Measurements from ENCODE around the gene KMT5B.

KMT5B gene

DNA sequence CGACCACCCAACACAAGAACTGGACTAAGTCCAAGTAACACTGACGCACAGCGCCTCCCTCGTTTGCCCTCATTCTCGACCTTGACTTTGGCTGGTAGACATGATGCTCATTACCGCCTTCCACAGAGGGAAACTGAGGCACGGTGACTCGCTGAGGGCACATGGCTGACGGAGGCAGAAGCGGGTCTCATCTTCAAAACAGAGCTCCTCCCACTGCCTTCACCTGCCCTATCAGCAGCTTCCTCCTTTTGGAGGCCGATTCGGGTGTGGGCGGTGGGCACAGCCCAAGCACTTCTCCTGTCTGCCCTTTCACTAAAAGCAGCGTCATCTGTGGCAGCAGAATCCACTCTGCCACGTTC is 2.0 kb upstream of the KMT5B start:
- H3K36me3 ChIP-seq (ENCODE audit: control insufficient read depth in 2 of 2, insufficient read depth in 1 of 2, low read length in 2 of 2) = no peaks in the 10 kb centered on the region
- no peaks in the 10 kb centered on the region for H3K9me3 ChIP-seq (ENCODE audit: control insufficient read depth, insufficient read depth, low read depth, low read length)
- POLR2A ChIA-PET = no interaction called here
- peak; percentile 39; the same call in 1 of the 2 replicates for TF ChIP-seq ZFHX2 (tag by site-specific recombination; conservative IDR thresholded peaks at IDR 0.05)
- no peak for TF ChIP-seq GLI4 (tag by site-specific recombination; IDR thresholded peaks at IDR 0.05)
- H3K4me3 ChIP-seq (ENCODE audit: low read depth, low read length) = no peak overlapping the region
- CTCF ChIA-PET = interaction anchor here (0.7 kb wide), 1 partner anchor 80 kb away, joined by 3 read pairs; no protein-coding TSS in a partner anchor
- 0 out of 2 replicates have a peak, but pooled peaks cover 2% of the 10 kb centered on the region for H3K4me1 ChIP-seq (ENCODE audit: control insufficient read depth, insufficient read depth, low read length)
- no peak overlapping the region for H3K27ac ChIP-seq (ENCODE audit: extremely low read depth, low read depth, low read length)

DNA sequence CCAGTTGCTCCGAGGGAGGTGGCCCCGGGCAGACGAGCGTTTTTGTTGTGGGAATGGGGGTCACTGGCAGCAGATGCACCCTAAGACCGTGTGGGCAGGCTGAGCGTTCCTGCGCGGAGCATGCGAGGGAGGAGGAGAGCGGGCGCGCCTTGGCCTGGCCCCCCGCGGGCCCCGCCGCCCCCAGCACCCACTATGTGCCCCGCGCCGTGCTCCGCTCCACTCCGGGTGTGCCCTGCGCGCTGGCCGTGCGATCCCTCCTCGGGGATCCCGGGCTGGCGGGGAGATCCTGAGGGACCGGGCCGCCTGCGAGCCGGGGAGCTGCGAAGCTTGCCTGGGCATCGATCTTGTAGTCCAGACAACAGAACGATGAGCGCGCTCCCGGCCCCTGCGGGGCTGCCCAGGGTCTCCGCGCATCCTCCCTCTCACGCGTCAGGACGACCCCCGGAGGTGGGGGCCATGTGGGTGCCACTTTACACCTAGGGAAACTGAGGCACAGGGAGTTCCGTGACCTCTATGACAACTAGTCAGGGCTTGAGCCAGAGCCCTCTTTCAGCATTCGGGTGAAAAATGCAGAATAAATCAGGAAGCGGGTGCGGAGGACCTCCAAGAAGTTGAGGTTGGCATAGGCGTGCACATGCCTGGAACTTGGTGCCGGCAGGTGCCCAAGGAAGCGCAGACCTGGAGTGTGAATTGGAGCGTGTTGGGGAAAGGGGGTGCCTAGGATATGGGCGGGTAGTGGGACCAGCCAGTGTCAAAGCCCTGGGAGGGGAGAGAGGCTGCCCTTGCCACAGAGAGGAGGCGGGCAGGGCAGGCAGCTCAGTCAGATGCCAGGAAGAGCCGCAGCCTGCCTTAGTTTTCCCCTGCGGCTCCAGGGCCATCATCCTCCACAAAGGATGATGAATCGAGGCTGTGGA is 1.3 kb upstream of the KMT5B start:
- TF ChIP-seq, protein P1, sequence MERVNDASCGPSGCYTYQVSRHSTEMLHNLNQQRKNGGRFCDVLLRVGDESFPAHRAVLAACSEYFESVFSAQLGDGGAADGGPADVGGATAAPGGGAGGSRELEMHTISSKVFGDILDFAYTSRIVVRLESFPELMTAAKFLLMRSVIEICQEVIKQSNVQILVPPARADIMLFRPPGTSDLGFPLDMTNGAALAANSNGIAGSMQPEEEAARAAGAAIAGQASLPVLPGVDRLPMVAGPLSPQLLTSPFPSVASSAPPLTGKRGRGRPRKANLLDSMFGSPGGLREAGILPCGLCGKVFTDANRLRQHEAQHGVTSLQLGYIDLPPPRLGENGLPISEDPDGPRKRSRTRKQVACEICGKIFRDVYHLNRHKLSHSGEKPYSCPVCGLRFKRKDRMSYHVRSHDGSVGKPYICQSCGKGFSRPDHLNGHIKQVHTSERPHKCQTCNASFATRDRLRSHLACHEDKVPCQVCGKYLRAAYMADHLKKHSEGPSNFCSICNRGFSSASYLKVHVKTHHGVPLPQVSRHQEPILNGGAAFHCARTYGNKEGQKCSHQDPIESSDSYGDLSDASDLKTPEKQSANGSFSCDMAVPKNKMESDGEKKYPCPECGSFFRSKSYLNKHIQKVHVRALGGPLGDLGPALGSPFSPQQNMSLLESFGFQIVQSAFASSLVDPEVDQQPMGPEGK (tag by site-specific recombination; IDR thresholded peaks at IDR 0.05) = 0 out of 2 replicates have a peak, but pooled peaks have one; percentile 10
- TF ChIP-seq KLF9 (tag by site-specific recombination; IDR thresholded peaks at IDR 0.05; ENCODE audit: low read depth) (no peak), ZNF335 (tag by site-specific recombination; conservative IDR thresholded peaks at IDR 0.05) (peak; percentile 18; the same call in 1 of the 2 replicates), GFI1B (tag by site-specific recombination; IDR thresholded peaks at IDR 0.05) (no peak), IKZF3 (tag by site-specific recombination; IDR thresholded peaks at IDR 0.05) (no peak), GLIS2 (tag by site-specific recombination; IDR thresholded peaks at IDR 0.05) (peak; percentile 62)
- POLR2A ChIA-PET = interaction anchor here (0.7 kb wide), 2 partner anchors 30 to 62 kb away, joined by 3 to 4 read pairs; no protein-coding TSS in a partner anchor
- peak overlapping the region; percentile 66 for H3K4me3 ChIP-seq (ENCODE audit: low read depth, low read length)
- H3K36me3 ChIP-seq (ENCODE audit: control insufficient read depth in 2 of 2, insufficient read depth in 1 of 2, low read length in 2 of 2) = no peaks in the 10 kb centered on the region
- H3K9me3 ChIP-seq (ENCODE audit: control insufficient read depth, insufficient read depth, low read depth, low read length) = no peaks in the 10 kb centered on the region
- H3K27ac ChIP-seq (ENCODE audit: extremely low read depth, low read depth, low read length) = peak overlapping the region; percentile 98
- CTCF ChIA-PET = interaction anchor here (0.6 to 0.7 kb wide), 3 partner anchors 39 to 203 kb away, joined by 3 read pairs; no protein-coding TSS in a partner anchor
- 0 out of 2 replicates have a peak, but pooled peaks cover 2% of the 10 kb centered on the region for H3K4me1 ChIP-seq (ENCODE audit: control insufficient read depth, insufficient read depth, low read length)

DNA sequence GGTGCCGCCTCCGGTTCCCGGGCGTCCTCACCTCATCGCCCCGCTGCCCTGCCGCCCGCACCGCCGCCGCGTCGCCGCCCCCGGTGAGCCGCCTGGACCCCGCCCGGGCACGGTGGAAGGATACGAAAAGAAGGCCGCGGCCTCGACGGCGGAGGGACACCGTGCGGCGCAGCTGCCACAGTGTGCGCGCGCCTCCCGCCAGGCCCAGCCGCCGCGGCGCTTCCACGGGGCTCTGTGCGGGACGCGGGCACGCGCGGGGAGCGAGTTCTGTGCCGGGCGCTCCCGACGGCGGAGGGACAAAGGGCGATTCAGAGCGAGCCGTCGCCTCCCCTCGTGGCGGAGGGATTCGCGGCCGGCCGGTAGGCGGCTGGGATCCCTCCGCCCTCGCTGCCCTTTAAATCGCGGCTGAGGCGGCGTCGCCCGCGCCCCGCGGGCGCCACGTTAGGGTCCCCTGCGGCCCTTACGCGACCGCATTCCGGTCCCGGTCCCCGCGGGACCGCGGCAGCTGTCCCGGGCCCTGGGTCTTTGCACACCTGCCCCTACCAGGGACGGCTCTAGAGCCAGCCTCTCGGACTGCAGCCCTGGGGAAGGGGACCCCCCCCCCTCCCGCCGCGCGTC is 568 bp upstream of the KMT5B start:
- peak overlapping the region; percentile 98 for H3K27ac ChIP-seq (ENCODE audit: extremely low read depth, low read depth, low read length)
- TF ChIP-seq ZSCAN30 (tag by site-specific recombination; IDR thresholded peaks at IDR 0.05) (peak; percentile 94), ZNF776 (tag by site-specific recombination; IDR thresholded peaks at IDR 0.05; ENCODE audit: borderline replicate concordance) (0 out of 2 replicates have a peak, but pooled peaks have one; percentile 24), ZNF473 (tag by site-specific recombination; IDR thresholded peaks at IDR 0.05) (no peak), ZNF23 (tag by site-specific recombination; IDR thresholded peaks at IDR 0.05; ENCODE audit: borderline replicate concordance) (no peak), KLF9 (tag by site-specific recombination; IDR thresholded peaks at IDR 0.05; ENCODE audit: low read depth) (peak; percentile 48), MYNN (tag by site-specific recombination; IDR thresholded peaks at IDR 0.05; ENCODE audit: borderline replicate concordance) (no peak), ZNF785 (tag by site-specific recombination; IDR thresholded peaks at IDR 0.05) (peak; percentile 98), ZNF335 (tag by site-specific recombination; conservative IDR thresholded peaks at IDR 0.05) (peak; percentile 70; the same call in 1 of the 2 replicates)
- TF ChIP-seq, protein P2, sequence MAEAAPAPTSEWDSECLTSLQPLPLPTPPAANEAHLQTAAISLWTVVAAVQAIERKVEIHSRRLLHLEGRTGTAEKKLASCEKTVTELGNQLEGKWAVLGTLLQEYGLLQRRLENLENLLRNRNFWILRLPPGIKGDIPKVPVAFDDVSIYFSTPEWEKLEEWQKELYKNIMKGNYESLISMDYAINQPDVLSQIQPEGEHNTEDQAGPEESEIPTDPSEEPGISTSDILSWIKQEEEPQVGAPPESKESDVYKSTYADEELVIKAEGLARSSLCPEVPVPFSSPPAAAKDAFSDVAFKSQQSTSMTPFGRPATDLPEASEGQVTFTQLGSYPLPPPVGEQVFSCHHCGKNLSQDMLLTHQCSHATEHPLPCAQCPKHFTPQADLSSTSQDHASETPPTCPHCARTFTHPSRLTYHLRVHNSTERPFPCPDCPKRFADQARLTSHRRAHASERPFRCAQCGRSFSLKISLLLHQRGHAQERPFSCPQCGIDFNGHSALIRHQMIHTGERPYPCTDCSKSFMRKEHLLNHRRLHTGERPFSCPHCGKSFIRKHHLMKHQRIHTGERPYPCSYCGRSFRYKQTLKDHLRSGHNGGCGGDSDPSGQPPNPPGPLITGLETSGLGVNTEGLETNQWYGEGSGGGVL (tag by site-specific recombination; IDR thresholded peaks at IDR 0.05) = peak; percentile 74; the same call in 1 of the 2 replicates
- TF ChIP-seq, protein P3, sequence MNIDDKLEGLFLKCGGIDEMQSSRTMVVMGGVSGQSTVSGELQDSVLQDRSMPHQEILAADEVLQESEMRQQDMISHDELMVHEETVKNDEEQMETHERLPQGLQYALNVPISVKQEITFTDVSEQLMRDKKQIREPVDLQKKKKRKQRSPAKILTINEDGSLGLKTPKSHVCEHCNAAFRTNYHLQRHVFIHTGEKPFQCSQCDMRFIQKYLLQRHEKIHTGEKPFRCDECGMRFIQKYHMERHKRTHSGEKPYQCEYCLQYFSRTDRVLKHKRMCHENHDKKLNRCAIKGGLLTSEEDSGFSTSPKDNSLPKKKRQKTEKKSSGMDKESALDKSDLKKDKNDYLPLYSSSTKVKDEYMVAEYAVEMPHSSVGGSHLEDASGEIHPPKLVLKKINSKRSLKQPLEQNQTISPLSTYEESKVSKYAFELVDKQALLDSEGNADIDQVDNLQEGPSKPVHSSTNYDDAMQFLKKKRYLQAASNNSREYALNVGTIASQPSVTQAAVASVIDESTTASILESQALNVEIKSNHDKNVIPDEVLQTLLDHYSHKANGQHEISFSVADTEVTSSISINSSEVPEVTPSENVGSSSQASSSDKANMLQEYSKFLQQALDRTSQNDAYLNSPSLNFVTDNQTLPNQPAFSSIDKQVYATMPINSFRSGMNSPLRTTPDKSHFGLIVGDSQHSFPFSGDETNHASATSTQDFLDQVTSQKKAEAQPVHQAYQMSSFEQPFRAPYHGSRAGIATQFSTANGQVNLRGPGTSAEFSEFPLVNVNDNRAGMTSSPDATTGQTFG (tag by site-specific recombination; IDR thresholded peaks at IDR 0.05; ENCODE audit: borderline replicate concordance) = 0 out of 2 replicates have a peak, but pooled peaks have one; percentile 23
- TF ChIP-seq, protein P4, sequence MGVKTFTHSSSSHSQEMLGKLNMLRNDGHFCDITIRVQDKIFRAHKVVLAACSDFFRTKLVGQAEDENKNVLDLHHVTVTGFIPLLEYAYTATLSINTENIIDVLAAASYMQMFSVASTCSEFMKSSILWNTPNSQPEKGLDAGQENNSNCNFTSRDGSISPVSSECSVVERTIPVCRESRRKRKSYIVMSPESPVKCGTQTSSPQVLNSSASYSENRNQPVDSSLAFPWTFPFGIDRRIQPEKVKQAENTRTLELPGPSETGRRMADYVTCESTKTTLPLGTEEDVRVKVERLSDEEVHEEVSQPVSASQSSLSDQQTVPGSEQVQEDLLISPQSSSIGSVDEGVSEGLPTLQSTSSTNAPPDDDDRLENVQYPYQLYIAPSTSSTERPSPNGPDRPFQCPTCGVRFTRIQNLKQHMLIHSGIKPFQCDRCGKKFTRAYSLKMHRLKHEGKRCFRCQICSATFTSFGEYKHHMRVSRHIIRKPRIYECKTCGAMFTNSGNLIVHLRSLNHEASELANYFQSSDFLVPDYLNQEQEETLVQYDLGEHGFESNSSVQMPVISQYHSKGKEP (tag by site-specific recombination; IDR thresholded peaks at IDR 0.05) = no peak

More for the DNA sequence above, 568 bp upstream of the KMT5B start:
- H3K4me1 ChIP-seq (ENCODE audit: control insufficient read depth, insufficient read depth, low read length) = 0 out of 2 replicates have a peak, but pooled peaks cover 2% of the 10 kb centered on the region
- H3K4me3 ChIP-seq (ENCODE audit: low read depth, low read length) = peak overlapping the region; percentile 66
- CTCF ChIA-PET = no interaction called here
- no peaks in the 10 kb centered on the region for H3K9me3 ChIP-seq (ENCODE audit: control insufficient read depth, insufficient read depth, low read depth, low read length)
- H3K36me3 ChIP-seq (ENCODE audit: control insufficient read depth in 2 of 2, insufficient read depth in 1 of 2, low read length in 2 of 2) = no peaks in the 10 kb centered on the region
- POLR2A ChIA-PET = interaction anchor here (0.7 kb wide), 2 partner anchors 30 to 63 kb away, joined by 3 to 4 read pairs; no protein-coding TSS in a partner anchor

All from HEK293 (cell line).